Endodermal cell (in vitro differentiated cells): ENCODE measurements around the gene PCSK9. TPM values are rescaled to one million over a fixed set of nuclear protein-coding genes. Genes with fewer than 3 reads are reported as not detected.

Source experiments
- DNase-seq: peaks from one replicate; pipeline ENCODE4 v3.0.0-alpha.2; 2017
- H3K27ac ChIP-seq: 2 replicates; pipeline ENCODE4 v1.5.1; 2013; ENCODE audit warnings: mild to moderate bottlenecking, low read depth, low read length, moderate library complexity
- H3K27me3 ChIP-seq: 2 replicates; pipeline ENCODE4 v1.6.1; 2013; ENCODE audit warnings: mild to moderate bottlenecking, low read length, moderate library complexity; ENCODE audit not compliant: insufficient read depth, control insufficient read depth, poor library complexity, severe bottlenecking
- H3K36me3 ChIP-seq: 2 replicates; pipeline ENCODE4 v1.7.0; 2013; ENCODE audit warnings: mild to moderate bottlenecking, low read length, moderate library complexity; ENCODE audit not compliant: control insufficient read depth, insufficient read depth
- H3K4me1 ChIP-seq: one replicate; pipeline ENCODE4 v1.7.0; 2013; ENCODE audit warnings: low read length; ENCODE audit not compliant: control insufficient read depth, insufficient read depth
- H3K4me3 ChIP-seq: 2 replicates; pipeline ENCODE4 v1.5.1; 2013; ENCODE audit warnings: mild to moderate bottlenecking, low read length, moderate library complexity
- H3K9ac ChIP-seq: 2 replicates; pipeline ENCODE4 v1.6.1; 2013; ENCODE audit warnings: mild to moderate bottlenecking, low read length, moderate library complexity; ENCODE audit not compliant: poor library complexity, severe bottlenecking; ENCODE audit errors: extremely low read depth
- H3K9me3 ChIP-seq: 2 replicates; pipeline ENCODE4 v1.6.1; 2013; ENCODE audit warnings: mild to moderate bottlenecking, low read length, moderate library complexity; ENCODE audit not compliant: control insufficient read depth
- H3K27ac Mint-ChIP-seq: 2 replicates; pipeline ENCODE4 v1.8.0; 2020; ENCODE audit warnings: mixed read lengths
- H3K27me3 Mint-ChIP-seq: 2 replicates; pipeline ENCODE4 v1.8.0; 2021; ENCODE audit warnings: mild to moderate bottlenecking, mixed read lengths; ENCODE audit not compliant: insufficient read depth
- H3K36me3 Mint-ChIP-seq: 2 replicates; pipeline ENCODE4 v1.8.0; 2020; ENCODE audit warnings: low read depth, mixed read lengths
- H3K4me1 Mint-ChIP-seq: 2 replicates; pipeline ENCODE4 v1.8.0; 2020; ENCODE audit warnings: mixed read lengths
- H3K4me3 Mint-ChIP-seq: 2 replicates; pipeline ENCODE4 v1.8.0; 2020; ENCODE audit warnings: mild to moderate bottlenecking, moderate library complexity, mixed read lengths
- H3K9me3 Mint-ChIP-seq: 2 replicates; pipeline ENCODE4 v1.8.0; 2020; ENCODE audit warnings: mild to moderate bottlenecking, mixed read lengths
- WGBS, 2 experiments: methylation state at CpG; one replicate each; pipeline versions ENCODE4 v1.1.5 to v1.1.7; 2013; ENCODE audit warnings: missing lambda C conversion rate in 2 of 2, mixed read lengths in 1 of 2; ENCODE audit not compliant: insufficient coverage in 1 of 2, insufficient read length in 1 of 2; 5-methylcytosine and 5-hydroxymethylcytosine counted together
- total RNA-seq, 2 donors: library from RNA; stranded (reverse); fragmentation: NEBNext Ultra II Directional in 1 of 2; extraction: Animal tissue kit (Norgen Biotek cat#: 25700) in 1 of 2; gene quantifications; 2 replicates in 1 of 2; 3 replicates in 1 of 2; pipeline ENCODE4 v1.2.1, GENCODE V29; 2021
- TF ChIP-seq, protein P1 (sequence below): fragments of 200-600 bp; sonication (generic); conservative IDR thresholded peaks from 2 replicates; pipeline ENCODE4 v1.5.0; 2021; ENCODE audit warnings: antibody characterized with exemption, mild to moderate bottlenecking

PCSK9 gene
- total RNA-seq, 2 donors from 2014 or later: 26.1 to 59.9 TPM

DNA sequence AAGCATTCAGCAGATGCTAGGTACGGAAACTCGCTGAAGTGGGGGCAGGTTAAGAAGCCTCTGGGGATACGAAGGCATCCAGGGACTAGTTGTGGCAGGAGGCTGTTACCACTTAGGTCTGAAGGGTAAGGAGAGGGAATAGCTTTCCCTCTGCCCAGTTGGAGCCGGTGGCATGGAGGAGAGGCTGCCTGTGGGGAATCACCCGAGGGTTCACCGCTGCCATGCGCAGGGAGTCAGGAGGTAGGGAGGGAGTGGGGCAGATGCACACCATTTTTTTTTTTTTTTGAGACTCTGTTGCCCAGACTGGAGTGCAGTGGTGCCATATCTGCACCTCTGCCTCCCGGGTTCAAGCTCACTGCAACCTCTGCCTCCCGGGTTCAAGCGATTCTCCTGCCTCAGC is 6.1 kb downstream of the PCSK9 start:
- Mint-ChIP-seq H3K4me1 (peaks cover 23% of the 10 kb centered on the region), H3K4me3 (no peak overlapping the region), H3K27ac (no peak overlapping the region), H3K9me3 (no peaks in the 10 kb centered on the region), H3K36me3 (peaks cover 49% of the 10 kb centered on the region), H3K27me3 (peaks cover 20% of the 10 kb centered on the region)
- Histone ChIP-seq H3K27ac (no peak overlapping the region), H3K9me3 (no peaks in the 10 kb centered on the region), H3K36me3 (no peaks in the 10 kb centered on the region), H3K4me1 (peaks cover 8% of the 10 kb centered on the region), H3K9ac (no peak overlapping the region), H3K27me3 (peaks cover 11% of the 10 kb centered on the region), H3K4me3 (no peak overlapping the region)
- no peak for DNase-seq
- WGBS, 2 experiments: 96 to 97% methylated on average over 3 to 10 of the region's 10 CpGs
- TF ChIP-seq, protein P1, sequence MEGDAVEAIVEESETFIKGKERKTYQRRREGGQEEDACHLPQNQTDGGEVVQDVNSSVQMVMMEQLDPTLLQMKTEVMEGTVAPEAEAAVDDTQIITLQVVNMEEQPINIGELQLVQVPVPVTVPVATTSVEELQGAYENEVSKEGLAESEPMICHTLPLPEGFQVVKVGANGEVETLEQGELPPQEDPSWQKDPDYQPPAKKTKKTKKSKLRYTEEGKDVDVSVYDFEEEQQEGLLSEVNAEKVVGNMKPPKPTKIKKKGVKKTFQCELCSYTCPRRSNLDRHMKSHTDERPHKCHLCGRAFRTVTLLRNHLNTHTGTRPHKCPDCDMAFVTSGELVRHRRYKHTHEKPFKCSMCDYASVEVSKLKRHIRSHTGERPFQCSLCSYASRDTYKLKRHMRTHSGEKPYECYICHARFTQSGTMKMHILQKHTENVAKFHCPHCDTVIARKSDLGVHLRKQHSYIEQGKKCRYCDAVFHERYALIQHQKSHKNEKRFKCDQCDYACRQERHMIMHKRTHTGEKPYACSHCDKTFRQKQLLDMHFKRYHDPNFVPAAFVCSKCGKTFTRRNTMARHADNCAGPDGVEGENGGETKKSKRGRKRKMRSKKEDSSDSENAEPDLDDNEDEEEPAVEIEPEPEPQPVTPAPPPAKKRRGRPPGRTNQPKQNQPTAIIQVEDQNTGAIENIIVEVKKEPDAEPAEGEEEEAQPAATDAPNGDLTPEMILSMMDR: no peak

DNA sequence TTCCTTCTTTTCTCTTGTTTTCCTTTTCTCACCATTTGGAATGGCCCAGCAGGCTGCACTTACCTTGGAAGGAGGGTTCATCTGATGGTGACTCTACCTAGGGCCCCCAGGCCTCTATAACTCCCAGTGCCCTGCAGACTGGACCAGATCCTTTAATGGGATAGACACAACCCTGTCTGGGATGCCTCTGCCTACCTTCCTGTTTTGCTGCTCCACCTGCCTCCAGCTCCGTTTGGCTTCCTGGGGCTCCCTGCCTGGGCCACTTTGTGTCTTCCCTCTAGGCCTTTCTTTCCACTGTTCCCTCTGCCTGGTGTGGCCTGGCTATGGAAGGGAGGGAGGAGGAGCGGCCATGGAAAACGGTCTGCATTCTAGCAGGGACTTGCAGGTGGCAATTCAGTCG is 7.5 kb downstream of the PCSK9 start:
- no peak overlapping the region for H3K27ac ChIP-seq
- TF ChIP-seq, protein P1: no peak
- 84 to 86% methylated on average over 2 to 4 of the region's 4 CpGs for WGBS, 2 experiments
- no peaks in the 10 kb centered on the region for H3K27me3 ChIP-seq
- no peak overlapping the region for H3K4me3 ChIP-seq
- H3K9me3 ChIP-seq: no peaks in the 10 kb centered on the region
- H3K4me3 Mint-ChIP-seq: no peak overlapping the region
- H3K36me3 ChIP-seq: no peaks in the 10 kb centered on the region
- H3K9me3 Mint-ChIP-seq: no peaks in the 10 kb centered on the region
- H3K9ac ChIP-seq: no peak overlapping the region
- no peak overlapping the region for H3K27ac Mint-ChIP-seq
- peaks cover 5% of the 10 kb centered on the region for H3K4me1 ChIP-seq
- H3K36me3 Mint-ChIP-seq: peaks cover 43% of the 10 kb centered on the region
- DNase-seq: no peak
- H3K4me1 Mint-ChIP-seq: peaks cover 13% of the 10 kb centered on the region
- H3K27me3 Mint-ChIP-seq: peaks cover 6% of the 10 kb centered on the region

DNA sequence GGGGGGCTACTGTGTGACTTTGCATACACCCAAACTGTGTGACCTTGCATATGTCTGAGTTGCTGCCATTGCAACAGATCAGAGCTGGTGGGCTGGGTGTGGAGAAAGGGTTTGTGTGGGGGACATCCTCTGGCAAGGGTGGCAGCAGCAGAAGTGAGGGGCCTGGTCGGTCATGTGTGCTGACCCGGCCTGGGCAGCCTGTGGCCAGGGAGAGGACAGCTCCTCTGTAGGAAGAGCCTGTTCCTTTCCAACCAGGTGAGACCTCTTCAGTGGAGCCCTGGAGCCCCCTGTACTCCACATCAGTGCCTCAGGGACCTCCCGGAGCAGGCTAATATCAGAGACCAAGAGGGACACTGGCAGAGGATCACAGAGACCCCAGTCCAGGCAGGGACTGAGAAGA is 8.3 kb downstream of the PCSK9 start:
- H3K9me3 Mint-ChIP-seq: no peaks in the 10 kb centered on the region
- Histone ChIP-seq H3K9ac (no peak overlapping the region), H3K27ac (no peak overlapping the region), H3K4me3 (no peak overlapping the region), H3K36me3 (no peaks in the 10 kb centered on the region), H3K4me1 (peaks cover 5% of the 10 kb centered on the region), H3K27me3 (no peaks in the 10 kb centered on the region), H3K9me3 (no peaks in the 10 kb centered on the region)
- no peaks in the 10 kb centered on the region for H3K27me3 Mint-ChIP-seq
- H3K4me3 Mint-ChIP-seq: no peak overlapping the region
- TF ChIP-seq, protein P1: no peak
- H3K4me1 Mint-ChIP-seq: peaks cover 11% of the 10 kb centered on the region
- no peak overlapping the region for H3K27ac Mint-ChIP-seq
- 95 to 100% methylated on average over 2 to 3 of the region's 3 CpGs for WGBS, 2 experiments
- H3K36me3 Mint-ChIP-seq: peaks cover 41% of the 10 kb centered on the region
- DNase-seq: no peak
